HS-27A (cell line): Measurements from ENCODE around the gene ANO4.
"Not testable (repeated sequence)": the region's sequence is repeated elsewhere in the genome, so short reads cannot be mapped to it uniquely, and the experiment has no call there.

Experiments used
- DNase-seq: peaks from one replicate; pipeline ENCODE4 v3.0.0-alpha.2; 2012; ENCODE audit warnings: low read depth, missing footprints

ANO4 gene

GRCh38 chr12:101044512-101045059, 250.0 kb downstream of the ANO4 start:
- DNase-seq: no peak

GRCh38 chr12:101045486-101046464, 251.2 kb downstream of the ANO4 start:
- no peak for DNase-seq

- DNase-seq: no peak
Observed at GRCh38 chr12:101047652-101048051, 253.1 kb downstream of the ANO4 start.

- no peak for DNase-seq
Observed at GRCh38 chr12:101050631-101051030, 256.1 kb downstream of the ANO4 start.

- DNase-seq: no peak
Observed at GRCh38 chr12:101051151-101051550, 256.6 kb downstream of the ANO4 start.

GRCh38 chr12:101051901-101052550, 257.4 kb downstream of the ANO4 start:
- no peak for DNase-seq

- no peak for DNase-seq
Observed at GRCh38 chr12:101053203-101053602, 258.6 kb downstream of the ANO4 start.

GRCh38 chr12:101055940-101056339, 261.4 kb downstream of the ANO4 start:
- DNase-seq: no peak

GRCh38 chr12:101062508-101062907, 267.9 kb downstream of the ANO4 start:
- not testable (repeated sequence) for DNase-seq

- DNase-seq: no peak
Observed at GRCh38 chr12:101064721-101065120, 270.1 kb downstream of the ANO4 start.

GRCh38 chr12:101066489-101066888, 271.9 kb downstream of the ANO4 start:
- no peak for DNase-seq

- no peak for DNase-seq
Observed at GRCh38 chr12:101068402-101068801, 273.8 kb downstream of the ANO4 start.

GRCh38 chr12:101068836-101069235, 274.3 kb downstream of the ANO4 start:
- no peak for DNase-seq

GRCh38 chr12:101074940-101075680, 280.5 kb downstream of the ANO4 start:
- no peak for DNase-seq

GRCh38 chr12:101076921-101077320, 282.3 kb downstream of the ANO4 start:
- DNase-seq: no peak

- no peak for DNase-seq
Observed at GRCh38 chr12:101077791-101078528, 283.4 kb downstream of the ANO4 start.

- DNase-seq: no peak
Observed at GRCh38 chr12:101078536-101079285, 284.1 kb downstream of the ANO4 start.

- no peak for DNase-seq
Observed at GRCh38 chr12:101082706-101083105, 288.1 kb downstream of the ANO4 start.

GRCh38 chr12:101086490-101087135, 292.0 kb downstream of the ANO4 start:
- DNase-seq: no peak

GRCh38 chr12:101087920-101088319, 293.3 kb downstream of the ANO4 start:
- no peak for DNase-seq
